Activated CD4-positive, alpha-beta T cell treated with anti-CD3 and anti-CD28 coated beads for 36 hours (primary cell): ENCODE measurements around the gene TCF7. TPM values are rescaled to one million over a fixed set of nuclear protein-coding genes. Genes with fewer than 3 reads are reported as not detected.

Experiments used
- ATAC-seq: fragments of 200-7000 bp; cut with Tn5 transposase; one replicate; pipeline ENCODE4 v1.10.0; 2021; ENCODE audit warnings: mild to moderate bottlenecking, moderate library complexity
- CTCF ChIA-PET: fragments of 350-600 bp; sonication (Branson Sonifier 250); formaldehyde crosslinking; loops from one replicate; lab custom pipeline; 2021; ENCODE audit warnings: antibody characterized with exemption; lab: Charles Lee
- POLR2A ChIA-PET: fragments of 350-600 bp; sonication (Branson Sonifier 250); formaldehyde crosslinking; loops from one replicate; lab custom pipeline; 2021; ENCODE audit warnings: antibody characterized with exemption, inconsistent platforms; lab: Charles Lee
- DNase-seq: peaks from one replicate; pipeline ENCODE4 v3.0.0-alpha.2; 2020
- H3K27ac Mint-ChIP-seq: one replicate; pipeline ENCODE4 v1.8.0; 2021; ENCODE audit warnings: mixed read lengths
- H3K27me3 Mint-ChIP-seq: one replicate; pipeline ENCODE4 v1.8.0; 2021; ENCODE audit warnings: mixed read lengths
- H3K36me3 Mint-ChIP-seq: one replicate; pipeline ENCODE4 v1.8.0; 2021; ENCODE audit warnings: low read depth, mixed read lengths
- H3K4me1 Mint-ChIP-seq: one replicate; pipeline ENCODE4 v1.8.0; 2021; ENCODE audit warnings: mixed read lengths
- H3K4me3 Mint-ChIP-seq: one replicate; pipeline ENCODE4 v1.8.0; 2021; ENCODE audit warnings: mild to moderate bottlenecking, moderate library complexity, mixed read lengths
- H3K9me3 Mint-ChIP-seq: one replicate; pipeline ENCODE4 v1.8.0; 2021; ENCODE audit warnings: low read depth, mixed read lengths
- intact Hi-C, 2 experiments: fragments of 100-400 bp; cut with DNase I in 1 of 2; cut with micrococcal nuclease in 1 of 2; formaldehyde crosslinking; loops; one replicate each; pipeline versions ENCODE4 v1.14.2 to v1.15.1; 2022 to 2024; cut with DNase I, micrococcal nuclease
- total RNA-seq, 2 experiments: library from RNA; stranded (reverse); gene quantifications; one replicate each; pipeline ENCODE4 v1.2.3, GENCODE V29; 2021

Gene TCF7
- total RNA-seq, 2 experiments from 2014 or later, result 94.8 to 117 TPM

DNA sequence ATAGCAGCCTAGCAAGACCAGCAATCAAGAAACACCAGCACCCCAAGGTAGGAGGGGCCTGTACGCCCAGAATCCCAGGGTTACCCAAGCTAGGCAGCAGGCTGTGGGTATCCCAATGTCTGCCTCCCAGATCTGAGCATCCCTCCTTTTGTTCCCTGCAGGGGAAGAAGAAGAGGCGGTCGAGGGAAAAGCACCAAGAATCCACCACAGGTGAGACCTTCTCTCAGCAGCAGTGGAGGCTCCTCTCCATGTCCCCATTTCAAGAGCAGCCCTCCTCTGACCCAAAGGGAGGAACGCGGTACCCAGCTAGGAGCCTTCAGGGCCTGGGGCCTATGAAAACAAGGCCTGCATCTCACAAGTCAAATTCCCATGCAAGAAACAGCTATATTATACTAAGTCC, 28.9 kb downstream of the TCF7 start:
- Mint-ChIP-seq H3K27ac (no peak overlapping the region), H3K4me1 (peaks cover 48% of the 10 kb centered on the region), H3K4me3 (no peak overlapping the region), H3K36me3 (peaks cover 67% of the 10 kb centered on the region), H3K27me3 (no peaks in the 10 kb centered on the region), H3K9me3 (no peaks in the 10 kb centered on the region)
- ATAC-seq (no peak), DNase-seq (no peak)
- CTCF ChIA-PET, result interaction anchor here (0.6 to 20.4 kb wide), 11 partner anchors 9 to 643 kb away, joined by 3 to 554 read pairs (median 3); no protein-coding TSS in a partner anchor
- POLR2A ChIA-PET, result no interaction called here
- intact Hi-C loops, result no loop called here

DNA sequence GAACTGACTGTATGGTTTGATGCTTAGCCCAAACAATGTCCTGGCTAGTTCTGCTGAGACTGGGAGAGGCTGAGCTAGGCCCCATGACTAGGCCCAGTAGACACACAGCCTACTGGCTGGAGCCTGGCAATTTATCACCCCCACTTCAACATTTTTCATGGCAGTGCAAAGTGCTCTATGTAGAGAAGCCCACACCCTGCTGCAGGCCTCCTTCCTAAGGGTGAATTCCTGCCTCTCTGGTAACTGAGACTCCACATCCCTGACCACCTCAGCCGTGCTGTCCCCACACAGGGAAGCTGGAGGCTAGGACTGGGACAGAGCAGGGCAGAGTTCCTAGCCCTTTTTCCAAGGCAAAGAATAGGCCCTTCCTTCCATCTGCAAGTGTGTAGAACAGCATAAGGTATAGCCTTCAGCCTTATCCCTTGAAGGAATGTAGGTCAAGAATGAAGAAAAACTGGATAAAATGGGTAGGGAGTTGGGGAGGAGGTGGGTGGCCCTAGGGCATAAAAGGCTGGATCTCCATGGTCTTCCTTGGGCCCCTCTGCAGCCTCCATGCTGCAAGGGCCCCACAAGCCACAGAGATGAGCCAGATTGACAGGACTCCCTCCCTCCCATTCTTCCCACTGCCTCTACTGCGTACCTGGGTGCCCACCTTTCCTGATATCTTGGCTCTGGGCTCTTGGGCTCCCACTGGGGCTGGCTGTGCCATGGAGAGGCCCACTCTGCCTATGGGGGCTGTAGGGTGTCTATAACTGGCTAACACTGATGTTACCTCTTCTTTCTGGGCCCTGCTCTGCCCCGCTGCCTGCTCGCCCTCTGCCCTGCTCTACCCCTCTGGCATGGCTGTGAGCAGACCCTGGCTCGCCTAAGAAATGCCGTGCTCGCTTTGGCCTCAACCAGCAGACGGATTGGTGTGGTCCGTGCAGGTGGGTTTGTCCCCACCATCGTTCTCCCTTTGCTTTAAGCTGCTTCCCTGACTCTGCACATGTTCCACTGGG, 29.8 kb downstream of the TCF7 start:
- H3K4me1 Mint-ChIP-seq, result peaks cover 43% of the 10 kb centered on the region
- no peak for ATAC-seq
- no peaks in the 10 kb centered on the region for H3K9me3 Mint-ChIP-seq
- no peak overlapping the region for H3K4me3 Mint-ChIP-seq
- H3K27ac Mint-ChIP-seq, result peak overlapping the region; percentile 80
- ChIA-PET POLR2A (no interaction called here), CTCF (interaction anchor here (0.6 to 20.4 kb wide), 12 partner anchors 9 to 644 kb away, joined by 3 to 554 read pairs (median 3); no protein-coding TSS in a partner anchor)
- no peak for DNase-seq
- H3K36me3 Mint-ChIP-seq, result peaks cover 66% of the 10 kb centered on the region
- intact Hi-C loops, result no loop called here
- no peaks in the 10 kb centered on the region for H3K27me3 Mint-ChIP-seq

DNA sequence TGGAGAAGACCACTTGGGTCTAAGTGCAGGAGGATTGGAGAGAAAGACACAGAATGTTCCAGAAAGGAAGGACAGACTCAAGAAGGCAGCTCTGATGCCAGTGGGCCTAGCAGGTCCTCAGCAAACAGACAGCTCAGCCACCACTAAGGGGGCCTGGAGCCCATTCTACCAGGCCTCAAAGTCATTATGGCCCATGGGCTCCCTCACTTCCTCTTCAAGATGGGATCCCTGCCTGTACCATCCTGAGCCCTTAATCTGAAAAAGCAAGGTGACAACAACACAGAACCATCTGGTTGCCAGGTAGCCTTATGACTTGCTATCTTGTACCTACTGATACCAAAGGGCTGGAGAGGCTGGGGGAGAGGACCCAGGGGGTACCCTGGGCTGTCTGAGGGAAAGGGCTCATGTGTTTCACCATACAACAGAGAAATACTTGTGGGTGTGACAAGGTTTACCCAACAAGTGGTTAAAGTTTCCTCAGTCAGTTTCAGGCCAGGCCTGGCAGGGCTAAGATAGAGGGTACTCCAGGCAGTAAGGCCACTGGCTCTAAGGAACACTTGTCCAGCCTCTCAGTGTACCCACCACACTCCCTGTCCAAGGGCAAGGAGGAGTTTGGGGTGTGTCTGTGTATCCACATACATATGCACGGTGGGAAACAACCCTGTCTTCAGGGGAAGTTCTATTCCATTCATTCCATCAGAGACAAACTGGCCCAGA, 30.7 kb downstream of the TCF7 start:
- DNase-seq, result no peak
- H3K36me3 Mint-ChIP-seq, result peaks cover 69% of the 10 kb centered on the region
- H3K27ac Mint-ChIP-seq, result peak overlapping the region; percentile 80
- no peaks in the 10 kb centered on the region for H3K27me3 Mint-ChIP-seq
- ATAC-seq, result peak; percentile 3
- no peak overlapping the region for H3K4me3 Mint-ChIP-seq
- H3K9me3 Mint-ChIP-seq, result no peaks in the 10 kb centered on the region
- intact Hi-C loops, result loop anchor here in 1 of 2 experiments (1.0 kb wide), 1 partner anchor 106 kb away; no protein-coding TSS in a partner anchor
- ChIA-PET POLR2A (interaction anchor here (1.1 kb wide), 1 partner anchor 105 kb away, joined by 3 read pairs; no protein-coding TSS in a partner anchor), CTCF (interaction anchor here (0.6 to 20.4 kb wide), 11 partner anchors 9 to 141 kb away, joined by 3 to 554 read pairs (median 3); no protein-coding TSS in a partner anchor)
- H3K4me1 Mint-ChIP-seq, result peaks cover 44% of the 10 kb centered on the region

DNA sequence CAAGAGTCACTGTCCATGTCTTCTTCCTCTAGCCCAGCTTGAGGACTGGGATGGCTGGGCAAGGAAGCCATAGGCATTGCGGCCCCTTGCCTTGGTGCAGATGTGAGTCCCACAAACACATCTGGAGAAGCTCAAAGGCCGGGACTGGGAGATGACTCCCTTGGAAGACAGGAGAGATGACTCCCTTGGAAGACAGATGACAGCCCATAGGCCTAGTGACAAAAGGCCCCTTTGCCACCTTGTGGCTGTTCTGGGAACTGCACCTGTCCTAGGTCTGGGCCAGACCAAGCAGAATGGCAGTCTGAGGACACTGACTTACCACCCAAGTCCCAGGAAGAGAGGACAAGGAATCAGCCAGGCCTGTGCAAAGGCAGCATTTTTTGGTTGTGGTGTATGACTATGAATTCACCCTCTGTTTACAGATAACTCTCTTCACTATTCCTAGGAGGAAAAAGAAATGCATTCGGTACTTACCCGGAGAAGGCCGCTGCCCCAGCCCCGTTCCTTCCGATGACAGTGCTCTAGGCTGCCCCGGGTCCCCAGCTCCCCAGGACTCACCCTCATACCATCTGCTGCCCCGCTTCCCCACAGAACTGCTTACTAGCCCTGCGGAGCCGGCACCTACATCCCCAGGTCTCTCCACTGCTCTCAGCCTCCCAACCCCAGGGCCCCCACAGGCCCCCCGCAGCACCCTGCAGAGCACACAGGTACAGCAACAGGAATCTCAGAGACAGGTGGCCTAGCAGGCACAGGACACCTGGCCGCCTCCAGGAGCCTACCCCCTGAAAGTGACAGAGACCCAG, 31.5 kb downstream of the TCF7 start:
- intact Hi-C loops, result loop anchor here (1.0 kb wide), 1 partner anchor 107 kb away; no protein-coding TSS in a partner anchor
- Mint-ChIP-seq H3K4me1 (peaks cover 43% of the 10 kb centered on the region), H3K27ac (peak overlapping the region; percentile 44), H3K27me3 (no peaks in the 10 kb centered on the region), H3K36me3 (peaks cover 68% of the 10 kb centered on the region), H3K9me3 (no peaks in the 10 kb centered on the region), H3K4me3 (no peak overlapping the region)
- ChIA-PET CTCF (interaction anchor here (0.6 to 20.4 kb wide), 17 partner anchors 7 to 144 kb away, joined by 3 to 554 read pairs (median 4); no protein-coding TSS in a partner anchor), POLR2A (interaction anchor here (1.1 kb wide), 1 partner anchor 106 kb away, joined by 3 read pairs; no protein-coding TSS in a partner anchor)
- DNase-seq (peak; percentile 91), ATAC-seq (peak; percentile 81)

DNA sequence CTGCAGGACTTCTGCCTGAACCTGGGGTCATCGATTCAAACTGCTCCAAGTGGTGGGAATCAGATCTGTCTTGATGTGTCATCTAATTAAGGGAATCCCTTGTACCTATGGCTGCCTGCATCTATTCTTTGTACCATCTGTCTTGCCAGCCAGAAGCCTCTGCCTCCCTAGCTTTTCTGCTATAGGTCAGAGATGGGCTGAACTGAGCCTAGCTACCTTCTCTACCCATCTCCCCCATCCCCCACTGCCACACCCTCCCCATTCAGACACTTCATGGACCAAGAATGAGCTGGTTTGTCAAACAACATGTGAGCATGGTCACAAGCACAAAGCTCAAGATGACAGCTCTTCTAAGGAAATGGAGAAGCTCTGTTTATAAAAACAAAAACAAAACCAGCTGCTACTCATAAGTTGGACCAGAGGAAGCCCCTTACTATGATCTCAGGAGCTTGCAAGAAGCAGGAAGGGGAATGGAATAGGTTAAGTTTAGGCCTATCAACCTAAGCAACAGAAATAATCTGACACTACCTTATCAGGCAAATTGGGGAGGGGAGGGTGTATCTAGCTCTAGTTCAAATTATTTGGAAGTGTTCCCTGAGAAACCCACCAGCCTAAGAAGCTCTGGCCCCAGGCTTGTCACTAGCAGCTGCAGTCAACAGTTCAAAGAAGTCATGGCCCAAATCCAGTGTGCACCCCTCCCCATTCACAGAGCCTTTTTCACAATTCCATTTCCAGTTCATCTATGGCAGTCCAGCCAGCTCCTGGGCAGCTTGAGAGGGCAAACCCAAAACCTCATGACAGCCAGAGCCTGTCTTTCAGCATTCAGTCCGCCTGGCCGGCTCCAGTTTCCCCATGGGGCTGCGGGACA, 32.4 kb downstream of the TCF7 start:
- Mint-ChIP-seq H3K27ac (peak overlapping the region; percentile 21), H3K36me3 (peaks cover 62% of the 10 kb centered on the region), H3K9me3 (no peaks in the 10 kb centered on the region), H3K4me1 (peaks cover 43% of the 10 kb centered on the region), H3K4me3 (no peak overlapping the region), H3K27me3 (no peaks in the 10 kb centered on the region)
- ATAC-seq (no peak), DNase-seq (no peak)
- intact Hi-C loops, result loop anchor here in 1 of 2 experiments (1.0 kb wide), 1 partner anchor 108 kb away; no protein-coding TSS in a partner anchor
- CTCF ChIA-PET, result interaction anchor here (0.5 to 20.4 kb wide), 24 partner anchors 8 to 385 kb away, joined by 3 to 554 read pairs (median 4); partner anchors contain the start of gene TCF7
- POLR2A ChIA-PET, result interaction anchor here (0.6 to 0.9 kb wide), 3 partner anchors 8 to 140 kb away, joined by 3 to 4 read pairs (median 3); no protein-coding TSS in a partner anchor

DNA sequence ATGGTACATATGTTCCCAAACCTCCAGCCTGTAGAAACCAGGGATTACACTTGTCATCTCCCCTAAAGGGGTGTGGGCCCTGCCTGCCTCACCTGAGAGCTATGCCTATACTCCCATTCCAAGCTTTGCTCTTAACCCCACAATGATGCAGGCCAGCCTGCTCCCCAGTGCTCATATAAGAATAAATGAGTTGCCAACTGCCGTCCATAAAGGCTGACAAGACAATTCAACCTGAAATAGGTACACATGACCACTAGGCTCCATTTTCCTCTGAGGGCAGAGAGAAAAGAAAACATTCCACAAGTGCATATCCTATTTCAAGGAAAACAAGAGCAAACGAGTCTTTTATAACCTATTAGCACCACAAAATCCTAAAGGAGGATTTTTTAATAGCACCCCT, 33.8 kb downstream of the TCF7 start:
- H3K36me3 Mint-ChIP-seq, result peaks cover 58% of the 10 kb centered on the region
- no peak for DNase-seq
- intact Hi-C loops, result no loop called here
- POLR2A ChIA-PET, result interaction anchor here (0.7 kb wide), 1 partner anchor 143 kb away, joined by 4 read pairs; no protein-coding TSS in a partner anchor
- H3K9me3 Mint-ChIP-seq, result no peaks in the 10 kb centered on the region
- H3K4me3 Mint-ChIP-seq, result no peak overlapping the region
- no peak overlapping the region for H3K27ac Mint-ChIP-seq
- H3K4me1 Mint-ChIP-seq, result peaks cover 53% of the 10 kb centered on the region
- CTCF ChIA-PET, result interaction anchor here (0.5 to 20.4 kb wide), 11 partner anchors 10 to 704 kb away, joined by 3 to 554 read pairs (median 4); no protein-coding TSS in a partner anchor
- H3K27me3 Mint-ChIP-seq, result no peaks in the 10 kb centered on the region
- ATAC-seq, result no peak

DNA sequence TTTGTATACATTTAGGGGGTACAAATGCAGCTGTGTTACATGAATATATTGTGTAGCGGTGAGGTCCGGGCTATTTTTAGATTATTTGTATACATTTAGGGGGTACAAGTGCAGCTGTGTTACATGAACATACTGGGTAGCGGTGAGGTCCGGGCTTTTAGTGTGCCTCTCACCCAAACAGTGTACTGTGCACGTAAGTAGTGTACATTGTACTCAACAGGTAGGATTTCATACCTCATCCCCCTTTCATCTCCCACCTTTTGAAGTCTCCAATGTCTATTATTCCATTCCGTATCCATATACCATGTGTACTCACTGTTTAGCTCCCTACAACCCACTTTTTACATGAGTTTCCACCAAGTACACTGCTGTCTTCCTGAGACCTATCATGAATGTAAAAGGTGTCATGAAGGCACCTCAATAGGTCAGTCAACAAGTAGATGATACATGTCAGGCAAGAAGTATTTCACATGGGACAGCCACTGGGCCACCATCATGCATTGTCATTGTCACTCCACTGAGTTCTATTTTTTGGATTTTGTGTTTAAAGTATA, 34.6 kb downstream of the TCF7 start:
- POLR2A ChIA-PET, result interaction anchor here (0.7 to 1.1 kb wide), 2 partner anchors 9 to 10 kb away, joined by 4 read pairs; no protein-coding TSS in a partner anchor
- CTCF ChIA-PET, result interaction anchor here (0.5 to 20.4 kb wide), 8 partner anchors 9 to 111 kb away, joined by 3 to 554 read pairs (median 6); no protein-coding TSS in a partner anchor
- intact Hi-C loops, result no loop called here
- Mint-ChIP-seq H3K27me3 (no peaks in the 10 kb centered on the region), H3K4me3 (no peak overlapping the region), H3K9me3 (no peaks in the 10 kb centered on the region), H3K4me1 (peaks cover 60% of the 10 kb centered on the region), H3K27ac (peak overlapping the region; percentile 79), H3K36me3 (peaks cover 62% of the 10 kb centered on the region)
- DNase-seq (no peak), ATAC-seq (no peak)

DNA sequence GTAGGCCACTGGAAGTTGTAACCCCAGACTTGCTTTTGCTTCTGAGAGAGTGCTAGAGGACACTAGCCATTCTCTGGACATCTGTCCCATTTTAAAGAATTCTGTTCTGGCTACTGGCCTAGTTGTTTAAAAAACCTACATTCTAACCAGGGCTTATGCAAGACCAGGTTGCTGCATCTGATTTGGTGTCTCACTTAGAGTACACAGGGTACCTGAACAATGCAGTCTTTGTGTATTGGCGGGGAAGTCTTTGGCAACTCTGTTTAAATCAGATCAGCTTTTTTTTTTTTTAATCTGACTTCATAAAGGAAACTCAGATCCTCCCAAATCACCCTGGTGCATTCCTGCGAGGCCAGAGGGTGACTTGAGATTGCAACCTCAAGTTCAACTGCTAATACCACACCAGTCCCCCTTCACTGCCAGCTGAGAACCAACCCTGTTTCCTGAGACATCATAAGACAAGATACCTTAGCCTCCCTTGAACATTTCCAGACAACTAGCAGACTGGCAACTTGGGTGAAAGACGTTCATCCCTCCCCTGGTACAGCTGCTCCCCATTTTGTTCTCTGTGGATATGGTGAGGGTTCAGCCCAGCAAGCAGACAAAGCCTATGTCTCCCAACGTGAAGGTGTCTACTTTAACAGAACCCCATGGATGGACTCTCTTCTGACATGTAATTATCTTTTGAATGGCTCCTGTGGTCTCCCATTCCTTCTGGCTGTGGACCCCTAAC, 35.3 kb downstream of the TCF7 start:
- ChIA-PET CTCF (interaction anchor here (0.6 to 20.4 kb wide), 11 partner anchors 9 to 181 kb away, joined by 3 to 554 read pairs (median 5); no protein-coding TSS in a partner anchor), POLR2A (interaction anchor here (0.5 to 1.1 kb wide), 4 partner anchors 9 to 226 kb away, joined by 3 to 7 read pairs (median 4); no protein-coding TSS in a partner anchor)
- H3K4me3 Mint-ChIP-seq, result no peak overlapping the region
- intact Hi-C loops, result no loop called here
- H3K27me3 Mint-ChIP-seq, result no peaks in the 10 kb centered on the region
- no peaks in the 10 kb centered on the region for H3K9me3 Mint-ChIP-seq
- ATAC-seq, result no peak
- H3K27ac Mint-ChIP-seq, result peak overlapping the region; percentile 79
- no peak for DNase-seq
- H3K4me1 Mint-ChIP-seq, result peaks cover 63% of the 10 kb centered on the region
- peaks cover 58% of the 10 kb centered on the region for H3K36me3 Mint-ChIP-seq
